NCI-H2196 (cell line): ENCODE results near the gene PTPN4.

Experiments
- DNase-seq: peaks from one replicate; lab custom pipeline; 2025; ENCODE audit not compliant: unreplicated experiment; lab: John Stamatoyannopoulos, UW

The PTPN4 gene, protein sequence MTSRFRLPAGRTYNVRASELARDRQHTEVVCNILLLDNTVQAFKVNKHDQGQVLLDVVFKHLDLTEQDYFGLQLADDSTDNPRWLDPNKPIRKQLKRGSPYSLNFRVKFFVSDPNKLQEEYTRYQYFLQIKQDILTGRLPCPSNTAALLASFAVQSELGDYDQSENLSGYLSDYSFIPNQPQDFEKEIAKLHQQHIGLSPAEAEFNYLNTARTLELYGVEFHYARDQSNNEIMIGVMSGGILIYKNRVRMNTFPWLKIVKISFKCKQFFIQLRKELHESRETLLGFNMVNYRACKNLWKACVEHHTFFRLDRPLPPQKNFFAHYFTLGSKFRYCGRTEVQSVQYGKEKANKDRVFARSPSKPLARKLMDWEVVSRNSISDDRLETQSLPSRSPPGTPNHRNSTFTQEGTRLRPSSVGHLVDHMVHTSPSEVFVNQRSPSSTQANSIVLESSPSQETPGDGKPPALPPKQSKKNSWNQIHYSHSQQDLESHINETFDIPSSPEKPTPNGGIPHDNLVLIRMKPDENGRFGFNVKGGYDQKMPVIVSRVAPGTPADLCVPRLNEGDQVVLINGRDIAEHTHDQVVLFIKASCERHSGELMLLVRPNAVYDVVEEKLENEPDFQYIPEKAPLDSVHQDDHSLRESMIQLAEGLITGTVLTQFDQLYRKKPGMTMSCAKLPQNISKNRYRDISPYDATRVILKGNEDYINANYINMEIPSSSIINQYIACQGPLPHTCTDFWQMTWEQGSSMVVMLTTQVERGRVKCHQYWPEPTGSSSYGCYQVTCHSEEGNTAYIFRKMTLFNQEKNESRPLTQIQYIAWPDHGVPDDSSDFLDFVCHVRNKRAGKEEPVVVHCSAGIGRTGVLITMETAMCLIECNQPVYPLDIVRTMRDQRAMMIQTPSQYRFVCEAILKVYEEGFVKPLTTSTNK

GRCh38 chr2:119759451-119760236 lies at the start of gene PTPN4:
TSS of gene PTPN4 (plus strand) at chr2:119759922. CDS start at chr2:119809854, 49,932 bp downstream.
- DNase-seq: peak; percentile 98

- no peak for DNase-seq
Measured at GRCh38 chr2:119710281-119710680, 49.4 kb upstream of the PTPN4 start.

- DNase-seq: no peak
Measured at GRCh38 chr2:119711352-119711751, 48.4 kb upstream of the PTPN4 start.

- no peak for DNase-seq
Measured at GRCh38 chr2:119712571-119712970, 47.2 kb upstream of the PTPN4 start.

DNA sequence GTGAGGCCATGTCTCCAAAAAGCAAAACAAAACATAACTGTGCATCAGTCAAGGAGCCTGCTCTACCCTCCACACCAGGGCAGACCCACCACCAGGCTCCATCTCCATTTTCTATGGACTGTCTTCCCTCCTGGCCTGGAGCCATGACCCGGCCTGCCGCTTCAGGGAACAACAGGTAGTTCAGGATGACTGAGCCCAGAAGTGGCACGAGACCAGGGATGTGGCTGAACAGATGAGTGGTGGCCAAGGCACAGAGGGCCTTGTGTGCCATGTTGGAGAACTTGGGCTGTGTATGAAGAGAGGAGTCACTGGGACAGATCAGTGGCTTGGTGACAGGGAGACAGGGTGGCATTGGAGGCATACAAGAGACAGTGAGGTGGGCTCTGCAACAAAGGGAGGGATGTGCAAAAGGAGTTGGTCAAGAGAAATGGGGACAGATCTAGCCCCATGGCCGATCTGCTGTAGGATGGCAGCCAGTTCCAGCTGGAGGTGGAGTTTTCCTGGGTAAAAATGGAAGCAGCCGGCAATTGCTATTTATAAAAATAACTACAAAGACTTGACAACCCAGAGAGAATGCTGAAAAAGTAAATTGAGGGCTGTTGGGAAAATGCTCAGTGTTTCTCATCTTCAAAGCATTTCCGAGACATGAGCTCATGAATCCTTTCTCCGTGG lies 45.8 kb upstream of the PTPN4 start:
- DNase-seq: no peak

GRCh38 chr2:119715409-119716283 lies 44.1 kb upstream of the PTPN4 start:
- no peak for DNase-seq

GRCh38 chr2:119716284-119716672 lies 43.4 kb upstream of the PTPN4 start:
- no peak for DNase-seq

GRCh38 chr2:119718501-119719260 lies 41.0 kb upstream of the PTPN4 start:
- no peak for DNase-seq

GRCh38 chr2:119719261-119719627 lies 40.5 kb upstream of the PTPN4 start:
- no peak for DNase-seq

DNA sequence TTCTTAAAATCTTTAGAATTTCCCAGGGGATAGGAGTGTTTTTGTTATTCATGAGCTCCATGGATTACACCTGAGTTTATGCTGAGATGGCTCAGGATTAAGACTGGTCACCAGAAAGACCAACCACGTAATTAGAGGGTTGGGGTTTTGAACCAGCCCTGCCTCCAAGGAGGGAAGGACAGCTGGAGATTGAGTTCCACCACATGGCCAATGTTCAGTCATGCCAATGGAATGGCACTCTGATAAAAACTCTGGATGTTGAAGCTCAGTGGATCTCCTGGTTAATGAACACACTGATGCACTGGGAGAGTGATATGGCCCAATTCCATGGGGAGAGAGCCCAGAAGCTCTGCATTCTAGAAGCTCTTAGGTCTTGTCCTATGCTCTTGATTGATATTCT lies 38.7 kb upstream of the PTPN4 start:
- no peak for DNase-seq

- no peak for DNase-seq
Measured at GRCh38 chr2:119721462-119721861, 38.3 kb upstream of the PTPN4 start.

DNA sequence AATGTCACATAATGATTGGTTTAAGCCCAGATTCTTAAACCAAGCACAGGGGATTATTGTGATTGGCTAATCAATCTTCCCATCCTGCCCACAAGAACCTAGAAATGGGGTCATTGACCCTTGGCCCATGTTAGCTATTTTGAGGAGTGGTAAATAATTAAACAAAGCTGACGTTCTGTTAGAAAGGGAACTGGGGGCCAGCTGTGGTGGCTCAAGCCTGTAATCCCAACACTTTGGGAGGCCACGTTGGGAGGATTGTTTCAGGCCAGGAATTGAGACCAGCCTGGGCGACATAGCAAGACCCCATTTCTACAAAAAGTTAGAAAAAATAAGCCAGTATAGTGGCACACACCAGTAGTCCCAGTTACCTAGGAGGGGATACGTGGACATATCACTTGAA lies 37.8 kb upstream of the PTPN4 start:
- DNase-seq: no peak

DNA sequence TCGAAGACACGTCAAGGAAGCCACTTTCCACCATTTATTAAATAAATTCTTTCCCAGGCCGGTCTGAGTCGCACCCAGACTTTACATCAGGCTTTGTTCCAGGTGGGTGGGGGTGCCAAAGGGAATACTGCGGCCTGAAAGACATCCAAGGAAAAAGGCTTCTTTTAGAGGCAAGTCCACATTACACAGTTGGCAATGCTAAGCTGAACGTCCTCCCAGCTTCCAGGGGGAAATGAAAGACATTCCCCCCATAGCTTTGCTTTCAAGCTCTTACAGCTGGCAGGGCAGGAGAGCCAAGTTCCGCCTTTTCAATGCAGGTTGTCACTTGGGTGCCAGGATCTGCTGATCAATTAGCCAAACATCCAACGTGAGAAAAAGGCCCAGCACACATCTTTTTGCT lies 36.5 kb upstream of the PTPN4 start:
- no peak for DNase-seq

GRCh38 chr2:119723784-119724467 lies 35.8 kb upstream of the PTPN4 start:
- no peak for DNase-seq

DNA sequence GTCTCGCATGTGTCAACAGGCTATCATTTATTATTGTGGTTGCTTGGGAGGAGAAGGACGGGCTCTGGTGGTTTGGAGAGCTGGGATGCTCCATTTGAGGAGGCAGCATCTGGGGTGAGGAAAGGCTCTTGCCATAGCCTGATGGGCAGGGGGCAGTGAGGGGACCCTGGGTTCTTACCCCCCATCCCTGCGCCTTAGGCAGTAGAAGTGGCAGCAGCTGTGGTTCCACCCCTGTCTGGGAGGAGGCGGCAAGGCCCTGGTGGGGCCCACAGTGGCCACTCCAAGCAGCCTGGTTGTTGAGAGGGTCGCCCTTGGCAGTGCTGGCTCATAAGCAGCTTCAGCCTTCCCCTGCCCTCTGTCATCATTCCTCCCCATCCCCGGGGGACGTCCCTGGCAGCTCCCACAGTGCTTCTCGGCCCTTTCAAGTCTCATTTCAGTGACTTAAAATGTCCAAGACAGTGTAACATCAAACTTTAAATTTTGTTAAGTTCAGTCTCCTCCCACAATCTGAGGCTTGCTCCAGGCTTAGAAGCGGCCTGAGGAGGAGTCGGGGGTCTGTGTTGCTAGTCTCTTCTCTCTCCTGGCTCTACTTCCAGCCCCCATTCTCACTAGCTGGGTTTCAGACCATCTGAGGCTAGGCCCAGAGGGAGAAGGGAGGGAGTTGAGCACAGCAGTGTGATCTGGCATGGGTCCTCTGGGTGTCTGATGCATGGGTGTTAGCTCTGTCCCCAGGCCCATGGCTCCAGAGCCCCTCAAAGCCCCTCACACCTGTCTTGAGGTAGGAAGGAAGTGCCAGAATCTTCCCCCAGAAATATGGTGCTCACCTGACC lies 34.9 kb upstream of the PTPN4 start:
- no peak for DNase-seq

DNA sequence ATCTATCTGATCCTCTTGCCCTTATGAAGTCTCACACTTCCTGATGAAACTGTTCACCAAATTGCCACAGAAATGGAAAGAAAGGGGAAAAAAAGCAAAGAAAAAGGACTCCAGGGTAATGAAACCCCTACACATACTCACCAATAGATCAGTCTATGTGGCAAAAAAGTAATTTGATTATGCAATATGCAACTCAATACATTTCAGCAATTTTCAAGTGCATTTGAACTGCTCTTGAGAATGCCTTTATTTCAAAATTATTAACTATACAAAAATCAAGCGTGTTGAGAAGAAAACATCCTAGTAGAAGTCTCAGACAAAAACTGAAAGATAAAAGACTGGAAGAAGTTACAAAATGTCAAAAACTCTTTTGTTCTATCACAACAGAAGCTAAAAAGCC lies 32.2 kb upstream of the PTPN4 start:
- DNase-seq: no peak

- DNase-seq: no peak
Measured at GRCh38 chr2:119728421-119728820, 31.3 kb upstream of the PTPN4 start.
